HL-60 (cell line): ENCODE measurements around the gene CKAP2.

Source experiments
- CTCF ChIP-seq: IDR thresholded peaks from one replicate; pipeline ENCODE4 v1.5.1; 2011; ENCODE audit warnings: low read length, control low read depth, inconsistent platforms; ENCODE audit not compliant: insufficient read depth
- GABPA ChIP-seq: IDR thresholded peaks from 2 replicates; pipeline ENCODE4 v1.6.1; 2012; ENCODE audit warnings: low read depth
- POLR2AphosphoS5 ChIP-seq: IDR thresholded peaks from 2 replicates; pipeline ENCODE4 v1.6.1; 2012; ENCODE audit warnings: low read depth
- TF ChIP-seq, protein P1 (sequence below): IDR thresholded peaks from 2 replicates; pipeline ENCODE4 v1.6.1; 2012; ENCODE audit warnings: low read depth; ENCODE audit not compliant: insufficient replicate concordance

DNA sequence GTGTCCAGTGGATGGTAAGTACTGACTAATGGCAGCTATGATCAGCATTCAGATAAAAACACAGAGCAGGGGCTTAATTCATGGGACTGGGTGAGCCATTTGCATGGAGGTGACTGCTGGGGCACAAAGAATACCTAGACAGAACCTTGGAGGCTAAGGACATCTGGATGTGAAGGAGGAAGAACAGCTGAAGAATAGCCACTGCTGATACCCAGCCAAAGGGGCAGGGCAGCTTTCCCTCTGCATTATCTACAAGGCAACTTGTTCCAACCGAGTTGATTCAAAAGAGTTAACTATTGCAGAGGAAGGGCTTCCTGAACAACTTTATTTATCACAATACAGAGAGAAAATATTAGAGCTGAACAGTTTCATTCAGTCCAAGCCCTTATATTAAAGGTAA lies 36.2 kb upstream of the CKAP2 start:
- TF ChIP-seq CTCF (no peak), POLR2AphosphoS5 (no peak), GABPA (no peak)
- TF ChIP-seq, protein P1, sequence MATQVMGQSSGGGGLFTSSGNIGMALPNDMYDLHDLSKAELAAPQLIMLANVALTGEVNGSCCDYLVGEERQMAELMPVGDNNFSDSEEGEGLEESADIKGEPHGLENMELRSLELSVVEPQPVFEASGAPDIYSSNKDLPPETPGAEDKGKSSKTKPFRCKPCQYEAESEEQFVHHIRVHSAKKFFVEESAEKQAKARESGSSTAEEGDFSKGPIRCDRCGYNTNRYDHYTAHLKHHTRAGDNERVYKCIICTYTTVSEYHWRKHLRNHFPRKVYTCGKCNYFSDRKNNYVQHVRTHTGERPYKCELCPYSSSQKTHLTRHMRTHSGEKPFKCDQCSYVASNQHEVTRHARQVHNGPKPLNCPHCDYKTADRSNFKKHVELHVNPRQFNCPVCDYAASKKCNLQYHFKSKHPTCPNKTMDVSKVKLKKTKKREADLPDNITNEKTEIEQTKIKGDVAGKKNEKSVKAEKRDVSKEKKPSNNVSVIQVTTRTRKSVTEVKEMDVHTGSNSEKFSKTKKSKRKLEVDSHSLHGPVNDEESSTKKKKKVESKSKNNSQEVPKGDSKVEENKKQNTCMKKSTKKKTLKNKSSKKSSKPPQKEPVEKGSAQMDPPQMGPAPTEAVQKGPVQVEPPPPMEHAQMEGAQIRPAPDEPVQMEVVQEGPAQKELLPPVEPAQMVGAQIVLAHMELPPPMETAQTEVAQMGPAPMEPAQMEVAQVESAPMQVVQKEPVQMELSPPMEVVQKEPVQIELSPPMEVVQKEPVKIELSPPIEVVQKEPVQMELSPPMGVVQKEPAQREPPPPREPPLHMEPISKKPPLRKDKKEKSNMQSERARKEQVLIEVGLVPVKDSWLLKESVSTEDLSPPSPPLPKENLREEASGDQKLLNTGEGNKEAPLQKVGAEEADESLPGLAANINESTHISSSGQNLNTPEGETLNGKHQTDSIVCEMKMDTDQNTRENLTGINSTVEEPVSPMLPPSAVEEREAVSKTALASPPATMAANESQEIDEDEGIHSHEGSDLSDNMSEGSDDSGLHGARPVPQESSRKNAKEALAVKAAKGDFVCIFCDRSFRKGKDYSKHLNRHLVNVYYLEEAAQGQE, result no peak
